HG02973 (cell line): ENCODE measurements around the gene SH2B3.
A peak's percentile ranks its signal among the peaks of the same experiment; 100 is the strongest.
"Not testable (repeated sequence)": the region's sequence is repeated elsewhere in the genome, so short reads cannot be mapped to it uniquely, and the experiment has no call there.

Source experiments
- ATAC-seq: cut with Tn5 transposase; IDR thresholded peaks from one replicate; pipeline ENCODE4 v1.9.1; 2021; ENCODE audit warnings: moderate library complexity; ENCODE audit not compliant: unreplicated experiment

Gene SH2B3

DNA sequence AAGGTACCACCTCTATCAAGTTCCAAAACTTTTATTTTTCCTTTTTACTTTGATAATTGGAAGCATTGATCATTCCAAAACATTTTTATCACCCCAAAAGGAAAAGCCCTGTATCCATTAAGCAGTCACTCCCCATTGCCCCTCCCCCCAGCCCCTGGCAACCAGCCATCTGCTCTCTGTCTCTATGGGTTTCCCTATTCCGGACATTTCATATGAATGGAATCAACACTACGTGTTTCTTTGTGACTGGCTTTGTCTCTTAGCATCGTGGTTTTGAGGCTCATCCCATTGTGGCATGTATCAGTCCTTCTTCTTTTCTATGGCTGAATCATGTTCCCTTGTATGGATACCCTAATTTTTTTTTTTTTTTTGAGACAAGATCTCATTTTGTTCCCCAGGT lies 18.8 kb upstream of the SH2B3 start:
- no peak for ATAC-seq

DNA sequence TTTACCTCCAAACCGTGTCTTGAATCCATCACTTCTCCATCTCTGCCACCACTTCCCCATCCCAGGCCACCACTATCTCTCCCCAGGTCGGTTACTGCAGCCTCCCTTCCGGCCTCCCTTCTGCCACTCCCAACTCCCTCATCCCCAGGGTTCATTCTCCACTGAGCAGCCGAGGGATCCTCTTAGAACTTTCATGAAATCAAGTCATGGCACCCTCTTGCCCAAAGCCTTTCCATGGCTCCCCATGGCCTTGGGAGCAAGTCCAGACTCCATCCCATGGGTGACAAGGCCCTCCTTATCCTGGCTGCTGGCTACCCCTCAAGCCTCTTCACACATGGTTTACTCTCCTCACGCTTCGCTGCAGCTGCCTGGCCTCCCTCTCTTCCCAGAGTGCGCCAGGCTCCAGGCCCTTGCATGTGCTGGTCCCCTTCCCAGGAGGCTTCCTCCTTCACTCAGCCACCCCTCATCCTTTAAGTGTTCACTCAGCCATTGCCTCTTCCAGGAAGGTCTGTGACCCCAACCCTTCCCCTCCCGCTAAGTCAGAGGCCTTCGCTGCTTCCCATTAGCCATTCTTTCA lies 17.9 kb upstream of the SH2B3 start:
- no peak for ATAC-seq

DNA sequence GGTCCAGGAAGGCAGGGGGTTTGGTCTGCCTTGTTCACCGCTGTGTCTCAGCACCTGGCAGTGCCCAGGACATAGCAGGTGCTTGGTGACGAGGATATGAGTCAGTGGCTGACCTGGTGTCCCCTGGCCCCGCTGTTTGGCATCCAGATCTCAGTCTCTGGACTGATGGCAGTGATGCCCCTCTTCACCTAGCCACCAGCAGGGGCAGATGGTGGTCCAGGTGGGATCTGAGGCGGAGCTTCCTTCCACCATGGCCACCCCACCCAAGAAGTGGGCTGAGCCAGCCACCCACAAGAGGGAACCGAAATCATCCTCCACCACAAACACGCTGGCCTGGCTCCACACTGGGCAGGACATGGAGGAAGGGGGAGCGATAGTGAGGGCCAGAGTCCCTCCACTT lies 16.1 kb upstream of the SH2B3 start:
- ATAC-seq = no peak

DNA sequence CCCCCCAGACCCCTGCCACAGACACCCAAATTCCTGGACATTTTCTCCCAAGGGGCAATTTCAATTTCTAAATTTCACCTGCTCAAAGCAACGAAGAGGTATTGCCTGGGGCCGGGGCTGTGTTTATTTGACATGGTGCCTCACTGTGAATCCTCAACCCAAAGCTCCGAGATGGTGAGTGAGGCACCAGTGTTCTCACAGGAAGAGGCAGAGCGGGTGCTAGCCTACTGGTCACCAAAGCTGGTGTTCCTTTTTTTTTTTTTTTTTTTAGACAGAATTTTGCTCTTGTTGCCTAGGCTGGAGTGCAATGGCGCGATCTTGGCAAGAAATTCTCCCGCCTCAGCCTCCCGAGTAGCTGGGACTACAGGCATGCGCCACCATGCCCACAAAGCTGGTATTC lies 14.8 kb upstream of the SH2B3 start:
- ATAC-seq = no peak

DNA sequence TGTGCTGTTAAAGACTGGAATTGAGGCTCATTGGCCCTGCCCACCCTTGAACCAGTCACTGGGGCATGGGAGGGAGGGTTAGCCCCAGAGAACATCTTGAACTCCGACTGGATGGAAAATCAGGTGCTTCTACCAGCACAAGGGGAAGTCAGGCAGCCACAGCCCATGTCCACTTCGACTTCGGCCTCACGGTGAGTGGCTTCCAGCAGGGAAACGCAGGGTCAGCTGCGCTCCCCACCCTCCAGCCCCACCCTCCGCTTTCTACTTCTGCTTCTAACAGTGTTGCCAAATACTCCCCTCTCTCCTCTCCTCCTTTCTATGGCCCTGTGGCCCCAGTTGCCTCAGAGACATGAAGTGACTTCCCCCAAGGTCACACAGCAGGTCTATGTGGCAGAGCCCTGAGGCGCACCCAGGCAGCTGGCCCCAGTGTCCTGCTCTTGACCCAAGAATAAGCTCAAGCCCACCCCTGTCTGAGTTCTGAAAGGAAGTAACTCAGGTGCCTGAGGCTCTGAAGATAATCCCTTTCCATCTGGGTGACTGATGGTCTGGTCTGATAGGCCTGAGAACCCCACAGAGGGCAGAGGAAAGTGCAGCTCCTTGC lies 11.9 kb upstream of the SH2B3 start:
- ATAC-seq = no peak

DNA sequence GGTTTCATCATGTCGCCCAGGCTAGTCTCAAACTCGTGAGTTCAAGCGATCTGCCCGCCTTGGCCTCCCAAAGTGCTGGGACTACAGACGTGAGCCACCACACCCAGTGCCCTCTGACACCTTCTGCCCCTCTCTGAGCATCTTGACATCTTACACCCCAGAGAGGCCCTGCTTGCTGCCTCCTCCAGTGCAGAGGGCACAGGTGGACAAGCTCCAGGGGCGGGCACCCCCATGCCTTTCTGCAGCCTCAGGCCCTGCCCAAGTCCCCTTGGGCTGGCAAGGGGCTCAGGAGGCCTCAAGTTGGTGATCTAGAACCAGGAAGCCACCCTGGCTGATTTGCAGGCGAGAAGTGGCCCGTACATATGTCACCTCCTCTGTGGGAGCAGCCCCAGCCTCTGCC lies 11.2 kb upstream of the SH2B3 start:
- ATAC-seq = no peak

DNA sequence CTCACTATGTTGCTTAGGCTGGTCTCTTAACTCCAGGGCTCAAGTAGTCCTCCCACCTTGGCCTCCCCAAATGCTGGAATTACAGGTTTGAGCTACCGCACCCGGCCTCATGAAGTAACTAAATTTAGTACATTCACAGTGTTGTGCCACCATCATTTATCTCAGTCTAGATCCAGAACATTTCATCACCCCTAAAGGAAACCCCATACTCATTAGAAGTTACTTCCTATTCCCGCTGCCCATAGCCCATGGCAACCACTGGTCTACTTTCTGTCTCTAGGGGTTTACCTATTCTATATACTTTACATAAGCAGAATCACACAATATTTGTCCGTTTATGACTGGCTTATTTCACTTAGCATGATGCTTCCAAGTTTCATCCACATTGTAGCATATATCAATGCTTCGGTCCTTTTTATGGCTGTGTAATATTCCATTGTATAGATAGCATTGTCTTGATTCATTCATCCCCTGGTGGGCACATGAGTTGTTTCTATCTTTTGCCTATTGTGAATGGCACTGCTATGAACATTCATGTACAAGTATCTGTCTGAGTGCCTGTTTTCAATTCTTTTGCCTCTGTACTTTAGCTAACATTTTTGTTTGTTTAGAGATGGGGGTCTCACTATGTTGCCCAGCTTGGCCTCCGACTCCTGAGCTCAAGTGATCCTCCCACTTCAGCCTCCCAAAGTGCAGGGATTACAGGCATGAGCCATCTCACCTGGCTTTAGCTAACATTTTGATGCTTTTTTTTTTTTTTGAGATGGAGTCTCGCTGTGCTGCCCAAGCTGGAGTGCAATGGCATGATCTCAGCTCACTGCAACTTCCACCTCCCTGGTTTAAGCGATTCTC lies 10.2 kb upstream of the SH2B3 start:
- ATAC-seq = no peak

DNA sequence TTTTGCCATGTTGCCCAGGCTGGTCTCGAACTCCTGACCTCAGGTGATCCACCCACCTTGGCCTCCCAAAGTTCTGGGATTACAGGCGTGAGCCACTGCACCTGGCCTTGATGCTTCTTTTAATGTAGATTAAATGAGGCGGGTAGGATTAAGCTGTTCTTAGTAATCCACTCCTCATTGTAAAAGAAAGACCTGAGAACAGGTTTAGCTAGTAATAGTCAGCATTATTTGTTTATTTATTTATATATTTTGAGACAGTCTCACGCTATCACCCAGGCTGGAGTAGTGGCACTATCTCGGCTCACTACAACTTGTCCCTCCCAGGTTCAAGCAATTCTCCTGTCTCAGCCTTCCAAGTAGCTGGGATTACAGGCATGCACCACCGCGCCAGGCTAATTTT lies 9.5 kb upstream of the SH2B3 start:
- ATAC-seq = not testable (repeated sequence)

DNA sequence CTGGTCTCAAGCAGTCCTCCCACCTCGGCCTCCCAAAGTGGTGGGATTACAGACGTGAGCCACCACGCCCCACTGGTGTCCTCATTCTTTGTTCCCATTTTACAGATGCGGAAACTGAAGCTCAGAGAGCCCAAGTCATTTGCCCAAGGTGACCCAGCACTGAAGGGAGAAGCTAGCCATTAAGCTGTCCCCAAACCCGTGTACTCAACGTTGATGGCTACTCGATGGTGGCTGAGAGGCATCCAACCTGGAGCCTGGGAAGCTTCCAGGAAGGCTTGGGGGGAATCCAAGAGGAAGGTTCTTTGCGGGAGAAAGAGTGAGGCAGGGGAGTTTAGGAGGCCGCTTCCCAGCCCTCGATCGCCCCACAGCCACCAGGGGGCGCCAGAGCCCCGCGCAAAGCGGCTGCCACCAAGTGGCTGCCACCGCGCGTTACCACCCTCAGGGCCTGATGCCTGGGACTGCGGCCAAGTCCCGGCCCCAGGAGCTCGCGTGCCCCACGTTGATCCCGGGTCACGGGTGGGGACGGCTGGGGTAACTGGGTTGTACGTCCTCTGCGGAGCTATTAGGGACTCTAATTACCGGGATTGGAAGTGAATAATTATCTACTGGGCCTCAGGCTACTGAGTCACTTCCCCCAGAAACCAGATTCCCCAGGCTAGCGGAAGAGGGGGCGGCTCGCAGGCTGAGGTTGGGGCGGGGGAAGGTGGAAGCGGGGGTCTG lies 8.8 kb upstream of the SH2B3 start:
- peak; percentile 47 for ATAC-seq

DNA sequence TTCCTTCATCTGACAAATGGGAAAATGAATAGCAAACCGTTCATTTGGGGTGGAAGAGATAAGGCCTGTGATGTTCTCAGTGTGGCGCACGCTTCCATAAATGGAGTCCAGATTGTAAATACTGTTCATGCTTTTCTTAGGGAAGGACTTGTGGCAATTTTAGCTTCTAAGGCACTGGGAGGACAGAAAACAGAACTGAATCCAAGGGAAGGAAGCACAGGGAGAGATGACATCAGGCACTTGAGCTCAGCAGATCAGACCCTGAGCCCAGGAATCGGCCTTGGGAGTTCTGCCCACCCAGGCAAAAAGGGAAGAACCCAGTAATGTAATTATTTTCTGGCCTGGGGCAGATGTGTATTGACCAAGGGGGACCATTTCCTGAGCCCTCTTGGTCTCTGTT lies 7.2 kb upstream of the SH2B3 start:
- no peak for ATAC-seq

DNA sequence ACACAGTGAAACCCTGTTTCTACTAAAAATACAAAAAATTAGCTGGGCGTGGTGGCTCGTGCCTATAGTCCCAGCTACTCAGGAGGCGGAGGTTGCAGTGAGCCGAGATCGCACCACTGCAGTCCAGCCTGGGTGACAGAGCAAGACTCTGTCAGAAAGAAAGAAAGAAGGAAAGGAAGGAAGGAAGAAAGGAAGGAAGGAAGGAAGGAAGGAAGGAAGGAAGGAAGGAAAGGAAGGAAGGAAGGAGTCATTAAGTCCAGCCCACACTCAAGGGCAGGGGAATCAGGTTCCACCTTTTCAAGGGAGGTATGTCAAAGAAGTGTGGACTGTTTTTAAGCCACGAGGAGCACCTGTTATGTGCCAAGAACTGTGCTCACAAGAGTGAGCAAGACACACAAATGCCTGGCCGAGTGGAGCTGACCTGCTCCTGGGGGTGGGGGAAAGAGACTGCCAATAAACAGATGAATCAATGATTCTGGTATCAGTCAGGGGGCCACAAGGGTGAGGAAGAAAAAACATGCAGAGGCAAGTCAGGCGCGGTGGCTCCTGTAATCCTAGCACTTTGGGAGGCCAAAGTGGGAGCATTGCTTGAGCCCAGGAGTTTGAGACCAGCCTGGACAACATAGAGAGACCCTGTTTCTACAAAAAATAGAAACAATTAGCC lies 5.8 kb upstream of the SH2B3 start:
- not testable (repeated sequence) for ATAC-seq

DNA sequence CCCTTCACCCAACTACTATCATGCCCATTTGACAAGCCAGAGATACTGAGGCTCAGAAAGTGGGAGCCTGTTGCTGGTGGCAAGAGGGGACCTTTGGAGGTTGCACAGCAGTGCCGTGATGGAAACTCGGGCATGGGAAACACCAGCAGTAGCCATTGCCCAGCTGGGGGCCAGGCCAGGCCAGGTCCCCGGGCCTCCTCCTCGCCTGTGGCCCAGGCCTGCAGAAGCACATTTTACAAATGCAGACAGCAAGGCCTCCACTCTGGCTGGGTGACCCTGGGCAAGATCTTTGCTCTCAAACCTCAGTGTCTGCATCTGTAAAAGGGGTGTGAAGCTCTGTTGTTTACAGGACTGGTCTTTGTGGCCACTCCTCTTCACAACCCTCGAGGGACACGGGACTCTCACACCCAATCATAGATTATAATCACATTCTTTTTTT lies 4.5 kb upstream of the SH2B3 start:
- ATAC-seq = no peak

DNA sequence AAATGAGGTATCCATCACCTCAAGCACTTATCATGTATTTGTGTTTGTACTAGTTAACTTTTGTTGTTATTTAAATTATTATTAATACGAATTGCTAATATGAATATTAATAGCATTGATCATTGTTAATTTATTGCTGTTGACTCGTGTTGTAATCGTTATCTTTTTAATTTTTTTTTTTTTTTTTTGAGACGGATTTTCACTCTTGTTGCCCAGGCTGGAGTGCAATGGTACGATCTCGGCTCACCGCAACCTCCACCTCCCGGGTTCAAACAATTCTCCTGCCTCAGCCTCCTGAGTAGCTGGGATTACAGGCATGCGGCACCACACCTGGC lies 3.3 kb upstream of the SH2B3 start:
- not testable (repeated sequence) for ATAC-seq

DNA sequence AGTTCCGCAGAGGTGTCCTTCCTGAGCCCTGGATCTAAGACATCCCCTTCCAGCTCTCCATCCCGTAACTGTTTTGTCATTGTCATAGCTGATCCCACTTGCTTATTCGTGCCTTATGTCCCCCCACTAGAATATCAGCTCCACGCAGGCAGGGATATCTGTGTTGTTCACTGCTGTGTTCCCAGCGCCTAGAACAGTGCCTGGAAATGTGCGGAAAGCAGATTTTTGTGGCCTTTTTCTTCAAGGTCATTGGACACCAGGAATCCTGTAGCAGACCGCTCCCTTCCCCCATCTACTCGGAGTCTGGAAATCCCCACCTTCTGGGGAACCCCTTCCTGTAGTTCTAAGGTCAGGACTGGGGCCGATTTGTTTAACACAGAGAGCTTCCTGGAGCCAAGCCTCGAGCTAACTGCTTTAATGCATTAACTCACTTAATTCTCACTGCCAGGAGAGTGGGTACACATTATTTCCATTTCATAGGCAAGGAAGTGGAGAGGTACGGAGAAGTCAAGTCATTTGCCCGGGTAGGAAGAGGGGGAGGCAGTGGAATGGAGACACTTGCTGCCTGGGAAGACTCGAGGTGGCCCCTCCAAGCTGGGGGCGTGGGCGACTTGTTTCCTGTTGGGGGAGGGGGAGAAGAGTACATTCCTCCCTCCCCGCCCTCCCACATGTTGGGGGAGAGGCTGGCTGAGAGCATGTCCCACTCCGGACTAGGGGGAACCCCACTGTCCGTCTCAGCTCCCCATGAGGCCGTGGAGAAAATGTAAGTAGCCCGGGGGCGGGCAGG lies 1.2 kb upstream of the SH2B3 start:
- ATAC-seq = peak; percentile 4

DNA sequence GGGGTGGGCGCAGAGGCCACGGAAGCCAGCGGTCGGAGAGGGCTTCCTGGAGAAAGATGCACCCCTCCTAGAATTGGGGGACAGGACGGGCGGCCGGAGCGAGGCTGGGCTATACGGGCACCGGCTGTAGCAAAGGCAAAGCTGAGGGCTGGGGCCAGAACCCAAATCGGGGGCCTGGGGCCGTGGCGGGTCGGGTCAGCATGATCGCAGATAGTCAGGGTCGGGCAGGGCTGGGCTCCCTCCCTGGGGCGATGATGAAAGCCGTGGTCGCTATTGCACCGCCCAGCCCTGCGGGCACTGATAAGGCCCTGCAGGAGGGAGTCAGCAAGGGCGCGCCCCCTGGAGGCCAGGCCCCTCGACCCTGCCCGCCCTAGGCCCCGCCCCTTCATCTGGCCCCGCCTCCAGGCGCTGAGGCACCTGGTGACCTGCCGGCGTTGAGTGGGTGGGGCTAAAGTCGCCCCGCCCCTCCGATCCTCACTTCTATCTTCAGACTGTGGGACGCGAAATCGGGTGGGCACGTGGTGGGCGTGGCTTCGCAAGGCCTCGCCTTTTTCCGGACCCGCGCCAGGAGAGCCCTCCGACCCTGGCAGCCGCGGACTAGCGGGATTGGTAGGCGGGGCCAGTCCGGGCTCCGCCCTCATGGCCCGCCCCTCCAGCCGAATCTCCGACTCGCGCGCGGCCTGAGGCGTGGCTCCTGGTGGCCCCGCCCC lies 419 bp upstream of the SH2B3 start:
- ATAC-seq = peak; percentile 44

DNA sequence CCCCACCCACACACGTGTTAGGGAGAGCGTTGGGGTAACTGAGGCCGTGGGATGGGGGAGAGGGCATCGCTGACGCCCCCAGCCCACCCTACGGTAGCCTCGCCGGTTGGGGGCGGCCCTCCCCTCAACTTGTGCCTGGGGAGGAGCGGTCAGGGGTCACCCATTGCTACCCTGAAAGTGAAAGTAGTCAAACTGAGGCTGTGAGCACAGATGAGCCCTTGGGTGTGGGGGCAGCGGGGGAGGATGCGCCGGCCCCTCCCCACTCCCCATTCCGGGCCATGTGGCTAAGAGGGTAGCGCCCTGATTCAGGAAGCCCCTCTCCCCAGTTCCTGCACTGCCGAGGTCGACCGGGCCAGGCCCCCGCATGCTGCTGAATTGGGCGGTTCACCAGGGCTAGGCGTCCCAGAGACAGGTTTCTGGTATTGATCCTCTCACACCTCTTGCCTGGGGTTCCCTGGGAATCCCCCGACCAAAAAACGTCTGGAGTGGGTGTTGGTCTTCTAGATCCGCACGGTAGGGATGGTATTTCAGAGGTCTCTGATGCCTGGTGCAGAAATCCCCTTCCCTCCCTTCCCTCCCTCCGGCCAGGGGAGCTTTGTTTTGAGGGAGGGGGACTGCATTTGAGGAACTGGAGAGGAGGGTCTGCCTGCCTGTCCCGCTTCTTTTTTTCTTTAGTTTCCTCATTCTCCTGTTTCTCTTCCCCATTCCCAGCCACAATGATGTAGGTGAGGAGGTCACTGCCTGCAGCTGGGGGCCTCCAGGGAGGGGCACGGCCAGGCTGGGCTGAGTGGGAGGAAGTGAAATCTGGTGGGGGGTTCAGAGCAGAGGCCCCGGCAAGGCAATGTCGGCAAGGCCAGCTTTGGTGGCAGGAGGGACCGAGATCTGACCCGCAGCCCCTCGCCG lies 1.0 kb downstream of the SH2B3 start:
- ATAC-seq = no peak

DNA sequence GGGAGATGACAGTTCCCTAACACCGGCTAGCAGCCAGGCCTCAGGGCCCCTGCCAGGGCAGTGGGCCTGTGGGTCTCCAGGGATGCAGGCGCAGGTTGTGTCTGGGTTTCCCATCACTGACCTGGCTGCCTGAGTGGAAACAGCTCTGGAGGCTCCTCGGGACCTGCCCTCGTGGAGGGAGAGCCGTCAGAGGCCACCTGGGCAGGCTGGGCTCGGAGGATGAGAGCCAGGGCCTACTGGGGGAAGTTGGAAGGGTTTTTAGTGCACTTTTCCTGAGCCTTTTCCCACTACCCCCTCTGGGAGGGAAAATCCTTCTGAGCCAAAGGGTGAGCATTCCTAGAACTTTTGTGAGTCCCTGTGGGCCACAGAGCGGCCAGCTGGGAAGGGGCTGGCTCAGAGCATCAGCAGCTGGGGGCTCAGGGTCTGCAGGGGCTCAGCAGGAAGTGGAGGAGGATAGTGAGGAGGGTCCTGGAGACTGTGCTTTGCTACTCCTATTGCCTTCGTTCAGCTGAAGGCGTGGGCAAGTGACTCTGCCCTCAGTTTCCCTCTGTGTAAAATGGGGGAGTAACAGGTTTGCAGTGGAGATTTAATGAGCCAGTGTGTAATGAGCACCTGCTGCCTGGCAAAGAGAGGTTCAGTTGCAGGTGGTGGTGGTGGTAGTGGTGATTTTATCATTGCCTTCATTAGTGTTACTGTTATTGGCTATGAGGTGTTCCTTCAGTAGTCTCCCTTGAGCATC lies 1.8 kb downstream of the SH2B3 start:
- ATAC-seq = no peak

DNA sequence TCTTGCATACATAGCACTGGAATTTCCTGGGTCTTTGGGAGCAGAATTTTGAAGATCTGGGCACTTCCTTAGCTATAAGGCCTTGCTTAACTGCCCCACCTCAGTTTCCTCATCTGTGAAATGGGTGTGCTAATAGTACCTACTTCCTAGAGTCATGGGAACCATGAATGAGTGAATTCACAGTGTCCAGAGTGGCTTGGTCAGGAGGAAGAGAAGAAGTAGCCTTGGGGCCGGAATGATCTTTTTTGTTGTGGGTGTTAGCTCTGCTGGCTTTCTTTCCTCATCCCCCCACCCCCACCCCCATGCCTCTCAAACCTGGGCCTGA lies 2.4 kb downstream of the SH2B3 start:
- ATAC-seq = no peak
